Common myeloid progenitor, CD34-positive (primary cell): Measurements from ENCODE around the gene RPL37.
"Not testable (repeated sequence)": the region's sequence is repeated elsewhere in the genome, so short reads cannot be mapped to it uniquely, and the experiment has no call there.

Experiments used
- CTCF ChIA-PET: fragments of 350-600 bp; sonication (Branson Sonifier 250); formaldehyde crosslinking; loops from one replicate; lab custom pipeline; 2021; ENCODE audit warnings: antibody characterized with exemption; lab: Charles Lee
- POLR2A ChIA-PET: fragments of 350-600 bp; sonication (Branson Sonifier 250); formaldehyde crosslinking; loops from one replicate; lab custom pipeline; 2021; ENCODE audit warnings: antibody characterized with exemption; lab: Charles Lee
- DNase-seq, 3 donors: peaks; one replicate each; pipeline versions ENCODE4 v3.0.0 to v3.0.0-alpha.2; 2013
- H3K27ac ChIP-seq, 2 experiments: 1 replicate in 1 of 2; 2 replicates in 1 of 2; pipeline ENCODE4 v1.7.0; 2013; ENCODE audit warnings: inconsistent platforms in 2 of 2, low read length in 2 of 2, mild to moderate bottlenecking in 2 of 2, low read depth in 1 of 2, moderate library complexity in 1 of 2; ENCODE audit not compliant: severe bottlenecking in 2 of 2, insufficient read depth in 1 of 2, poor library complexity in 1 of 2
- H3K27me3 ChIP-seq, 5 experiments: replicated peaks in 2 of 5; 1 replicate in 3 of 5; 2 replicates in 2 of 5; pipeline versions ENCODE4 v1.6.1 to v1.7.0; 2013; ENCODE audit warnings: low read length in 4 of 5, mild to moderate bottlenecking in 2 of 5, moderate library complexity in 2 of 5, inconsistent platforms in 1 of 5; ENCODE audit not compliant: insufficient read depth in 5 of 5, control insufficient read depth in 4 of 5
- H3K36me3 ChIP-seq, 4 experiments: 1 replicate in 2 of 4; 2 replicates in 2 of 4; pipeline versions ENCODE4 v1.6.1 to v1.7.0; 2013; ENCODE audit warnings: low read length in 3 of 4, control low read depth in 1 of 4, mild to moderate bottlenecking in 1 of 4; ENCODE audit not compliant: control insufficient read depth in 4 of 4, insufficient read depth in 4 of 4
- H3K4me1 ChIP-seq, 4 experiments: 1 replicate in 3 of 4; 2 replicates in 1 of 4; pipeline versions ENCODE4 v1.6.1 to v1.7.1; 2013; ENCODE audit warnings: low read length in 3 of 4, mild to moderate bottlenecking in 3 of 4, control low read depth in 1 of 4, inconsistent platforms in 1 of 4, moderate library complexity in 1 of 4; ENCODE audit not compliant: control insufficient read depth in 4 of 4, insufficient read depth in 4 of 4; ENCODE audit errors: control extremely low read depth in 1 of 4
- H3K4me3 ChIP-seq, 7 experiments: 1 replicate in 4 of 7; 2 replicates in 3 of 7; pipeline versions ENCODE4 v1.5.1 to v1.7.0; 2013; ENCODE audit warnings: mild to moderate bottlenecking in 7 of 7, low read length in 6 of 7, moderate library complexity in 6 of 7, inconsistent platforms in 2 of 7, low read depth in 2 of 7, control low read depth in 1 of 7; ENCODE audit not compliant: insufficient read depth in 4 of 7, control insufficient read depth in 1 of 7; ENCODE audit errors: extremely low read depth in 1 of 7
- H3K9me3 ChIP-seq, 5 experiments: 1 replicate in 4 of 5; 2 replicates in 1 of 5; pipeline versions ENCODE4 v1.6.1 to v1.7.1; 2013; ENCODE audit warnings: low read length in 4 of 5, mild to moderate bottlenecking in 2 of 5, inconsistent platforms in 1 of 5, low read depth in 1 of 5, moderate library complexity in 1 of 5; ENCODE audit not compliant: control insufficient read depth in 4 of 5, insufficient read depth in 2 of 5; ENCODE audit errors: control extremely low read depth in 1 of 5
- WGBS: methylation state at CpG from one replicate; pipeline ENCODE4 v1.1.5; 2013; ENCODE audit not compliant: insufficient coverage; 5-methylcytosine and 5-hydroxymethylcytosine counted together

The RPL37 gene

GRCh38 chr5:40797273-40798011 is 37.6 kb downstream of the RPL37 start:
- ChIA-PET CTCF (interaction anchor here (0.7 to 1.4 kb wide), 2 partner anchors 42 to 1585 kb away, joined by 3 read pairs; partner anchors contain the start of gene TTC33), POLR2A (interaction anchor here (1.7 kb wide), 1 partner anchor 28 kb away, joined by 3 read pairs; no protein-coding TSS in a partner anchor)
- Histone ChIP-seq H3K4me3 (peak overlapping the region; percentile 79 to 99 (median 86)), H3K4me1 (peaks cover 7 to 32% (median 21%) of the 10 kb centered on the region in 4 experiments), H3K27me3 (no peaks in the 10 kb centered on the region), H3K36me3 (peaks cover 0 to 7% (median under 1%) of the 10 kb centered on the region in 4 experiments), H3K9me3 (no peaks in the 10 kb centered on the region), H3K27ac (peak overlapping the region; percentile 79 to 86)
- DNase-seq = peak; percentile 92 to 98 (median 97)
- WGBS = 0% methylated on average over 30 of the region's 56 CpGs

- peaks cover 7 to 33% (median 21%) of the 10 kb centered on the region in 4 experiments for H3K4me1 ChIP-seq
- POLR2A ChIA-PET = interaction anchor here (1.7 kb wide), 1 partner anchor 27 kb away, joined by 3 read pairs; no protein-coding TSS in a partner anchor
- WGBS = 40% methylated on average over 1 of the region's 3 CpGs
- CTCF ChIA-PET = interaction anchor here (1.4 to 1.5 kb wide), 2 partner anchors 21 to 41 kb away, joined by 3 read pairs; partner anchors contain the start of gene TTC33
- DNase-seq = peak in 1 of 3 donors; percentile 35
- H3K4me3 ChIP-seq = peak overlapping the region in 5 of 7 experiments; percentile 79 to 99 (median 85)
- no peaks in the 10 kb centered on the region for H3K9me3 ChIP-seq
- peaks cover 0 to 7% (median under 1%) of the 10 kb centered on the region in 4 experiments for H3K36me3 ChIP-seq
- peak overlapping the region in 1 of 2 experiments; percentile 86 for H3K27ac ChIP-seq
- no peaks in the 10 kb centered on the region for H3K27me3 ChIP-seq
These were observed 38.5 kb downstream of the RPL37 start for GRCh38 chr5:40796487-40796889.

- POLR2A ChIA-PET = not testable (repeated sequence)
These were observed 40.1 kb downstream of the RPL37 start for GRCh38 chr5:40794877-40795276.

GRCh38 chr5:40794340-40794739 is 40.7 kb downstream of the RPL37 start:
- CTCF ChIA-PET, H3K27ac ChIP-seq: not testable (repeated sequence)
- H3K4me1 ChIP-seq = peaks cover 7 to 40% (median 20%) of the 10 kb centered on the region in 4 experiments

More at GRCh38 chr5:40794877-40795276, 40.1 kb downstream of the RPL37 start:
- H3K4me3 ChIP-seq, H3K9me3 ChIP-seq, H3K36me3 ChIP-seq, DNase-seq, H3K27me3 ChIP-seq, H3K27ac ChIP-seq: not testable (repeated sequence)
- CTCF ChIA-PET = interaction anchor here (1.5 kb wide), 1 partner anchor 20 kb away, joined by 3 read pairs; no protein-coding TSS in a partner anchor
- peaks cover 7 to 39% (median 22%) of the 10 kb centered on the region in 4 experiments for H3K4me1 ChIP-seq
- WGBS = 100% methylated on average over 1 of the region's 3 CpGs

DNA sequence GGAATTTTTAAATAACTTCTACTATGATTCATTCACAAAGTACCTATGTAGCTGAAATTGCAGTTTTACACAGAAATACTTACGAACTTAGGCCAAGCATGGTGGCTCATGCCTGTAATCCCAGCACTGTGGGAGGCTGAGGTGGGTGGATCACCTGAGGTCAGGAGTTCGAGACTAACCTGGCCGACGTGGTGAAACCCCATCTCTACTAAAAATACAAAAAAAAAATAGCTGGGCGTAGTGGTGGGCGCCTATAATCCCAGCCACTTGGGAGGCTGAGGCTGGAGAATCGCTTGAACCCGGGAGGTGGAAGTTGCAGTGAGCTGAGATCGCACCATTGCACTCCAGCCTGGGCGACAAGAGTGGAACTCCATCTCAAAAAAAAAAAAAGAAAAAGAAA is 42.3 kb downstream of the RPL37 start:
- H3K4me1 ChIP-seq = peaks cover 7 to 34% (median 14%) of the 10 kb centered on the region in 4 experiments
- H3K27me3 ChIP-seq, H3K4me3 ChIP-seq, H3K9me3 ChIP-seq, DNase-seq, H3K27ac ChIP-seq, H3K36me3 ChIP-seq, POLR2A ChIA-PET: not testable (repeated sequence)
- WGBS = 90% methylated on average over 2 of the region's 10 CpGs
- CTCF ChIA-PET = interaction anchor here (0.7 to 1.4 kb wide), 4 partner anchors 14 to 46 kb away, joined by 3 to 5 read pairs (median 4); no protein-coding TSS in a partner anchor

More at GRCh38 chr5:40794340-40794739, 40.7 kb downstream of the RPL37 start:
- H3K36me3 ChIP-seq, H3K4me3 ChIP-seq, H3K9me3 ChIP-seq, H3K27me3 ChIP-seq, DNase-seq, POLR2A ChIA-PET: not testable (repeated sequence)

- peak overlapping the region in 1 of 7 experiments; percentile 13 for H3K4me3 ChIP-seq
- POLR2A ChIA-PET = no interaction called here
- H3K36me3 ChIP-seq = peaks cover 0 to 12% (median 3%) of the 10 kb centered on the region in 4 experiments
- DNase-seq = no peak
- WGBS = no CpG with 5 or more reads among the region's 3 CpGs
- H3K27ac ChIP-seq = no peak overlapping the region
- peaks cover 5 to 29% (median 12%) of the 10 kb centered on the region in 4 experiments for H3K4me1 ChIP-seq
- H3K27me3 ChIP-seq = no peaks in the 10 kb centered on the region
- CTCF ChIA-PET = interaction anchor here (1.0 to 2.1 kb wide), 2 partner anchors 12 to 17 kb away, joined by 3 to 12 read pairs; no protein-coding TSS in a partner anchor
- H3K9me3 ChIP-seq = no peaks in the 10 kb centered on the region
These were observed 43.3 kb downstream of the RPL37 start for GRCh38 chr5:40791715-40792139.
